H9 (cell line): ENCODE data around the gene ELFN2. TPM values are rescaled to one million over a fixed set of nuclear protein-coding genes. Genes with fewer than 3 reads are reported as not detected.

Experiments
- DNase-seq: peaks from one replicate; pipeline ENCODE4 v3.0.0-alpha.2; 2017
- H2AFZ ChIP-seq: one replicate; pipeline ENCODE4 v1.6.1; 2013; ENCODE audit warnings: mild to moderate bottlenecking, low read length, control low read depth, moderate library complexity
- H2AK5ac ChIP-seq: 2 replicates; pipeline ENCODE4 v1.6.1; 2013; ENCODE audit warnings: low read length, control low read depth, mixed read lengths; ENCODE audit not compliant: insufficient read length
- H2BK120ac ChIP-seq: one replicate; pipeline ENCODE4 v1.6.1; 2013; ENCODE audit warnings: low read depth, mild to moderate bottlenecking, low read length, control low read depth, inconsistent platforms; ENCODE audit not compliant: poor library complexity, severe bottlenecking
- H2BK12ac ChIP-seq: 2 replicates; pipeline ENCODE4 v1.6.1; 2013; ENCODE audit warnings: low read length, control low read depth, mixed read lengths, low read depth; ENCODE audit not compliant: insufficient read length
- H2BK15ac ChIP-seq: 2 replicates; pipeline ENCODE4 v1.6.1; 2013; ENCODE audit warnings: low read depth, low read length, control low read depth
- H2BK20ac ChIP-seq: one replicate; pipeline ENCODE4 v1.6.1; 2013; ENCODE audit warnings: low read depth, mild to moderate bottlenecking, low read length, control low read depth, inconsistent platforms; ENCODE audit not compliant: poor library complexity, severe bottlenecking
- H2BK5ac ChIP-seq: 2 replicates; pipeline ENCODE4 v1.6.1; 2013; ENCODE audit warnings: low read length, control low read depth, mixed read lengths; ENCODE audit not compliant: insufficient read length
- H3K14ac ChIP-seq: 2 replicates; pipeline ENCODE4 v1.6.1; 2013; ENCODE audit warnings: low read length, control low read depth; ENCODE audit not compliant: insufficient read depth
- H3K18ac ChIP-seq: 2 replicates; pipeline ENCODE4 v1.6.1; 2013; ENCODE audit warnings: low read depth, mild to moderate bottlenecking, mixed read lengths, low read length, control low read depth; ENCODE audit not compliant: insufficient read length
- H3K23ac ChIP-seq: 2 replicates; pipeline ENCODE4 v1.6.1; 2013; ENCODE audit warnings: low read length, control low read depth, mixed read lengths, low read depth; ENCODE audit not compliant: insufficient read length
- H3K23me2 ChIP-seq: 2 replicates; pipeline ENCODE4 v1.6.1; 2013; ENCODE audit warnings: low read depth, mild to moderate bottlenecking, mixed read lengths, low read length, control low read depth; ENCODE audit not compliant: insufficient read length, poor library complexity, severe bottlenecking
- H3K27ac ChIP-seq: 2 replicates; pipeline ENCODE4 v1.5.1; 2013; ENCODE audit warnings: low read length, control low read depth, mixed read lengths, low read depth; ENCODE audit not compliant: insufficient read length
- H3K27me3 ChIP-seq: 2 replicates; pipeline ENCODE4 v1.6.1; 2013; ENCODE audit warnings: low read length, control low read depth, inconsistent platforms; ENCODE audit not compliant: insufficient read depth
- H3K4ac ChIP-seq: 2 replicates; pipeline ENCODE4 v1.6.1; 2013; ENCODE audit warnings: low read depth, mild to moderate bottlenecking, control low read depth, inconsistent platforms, low read length, moderate library complexity
- H3K4me1 ChIP-seq: 2 replicates; pipeline ENCODE4 v1.6.1; 2013; ENCODE audit warnings: low read length, control low read depth, inconsistent platforms; ENCODE audit not compliant: insufficient read depth
- H3K4me2 ChIP-seq: 2 replicates; pipeline ENCODE4 v1.6.1; 2013; ENCODE audit warnings: low read length, control low read depth, mixed read lengths; ENCODE audit not compliant: insufficient read length, insufficient read depth
- H3K56ac ChIP-seq: 2 replicates; pipeline ENCODE4 v1.6.1; 2013; ENCODE audit warnings: low read depth, mild to moderate bottlenecking, mixed read lengths, low read length, control low read depth; ENCODE audit not compliant: insufficient read length
- H3K79me1 ChIP-seq: 2 replicates; pipeline ENCODE4 v1.6.1; 2013; ENCODE audit warnings: low read depth, mild to moderate bottlenecking, moderate library complexity, low read length, control low read depth, inconsistent platforms; ENCODE audit not compliant: insufficient read depth, poor library complexity, severe bottlenecking
- H3K79me2 ChIP-seq: 2 replicates; pipeline ENCODE4 v1.6.1; 2013; ENCODE audit warnings: low read length, control low read depth, inconsistent platforms; ENCODE audit not compliant: insufficient read depth
- H3K9ac ChIP-seq: 2 replicates; pipeline ENCODE4 v1.6.1; 2013; ENCODE audit warnings: low read length, control low read depth, mixed read lengths; ENCODE audit not compliant: insufficient read length; ENCODE audit errors: extremely low read depth
- H3K9me3 ChIP-seq: one replicate; pipeline ENCODE4 v1.6.1; 2013; ENCODE audit warnings: low read depth, low read length, inconsistent platforms; ENCODE audit not compliant: control insufficient read depth
- H3T11ph ChIP-seq: one replicate; pipeline ENCODE4 v1.6.1; 2013; ENCODE audit warnings: mild to moderate bottlenecking, low read length, control low read depth, inconsistent platforms
- H4K20me1 ChIP-seq: one replicate; pipeline ENCODE4 v1.6.1; 2013; ENCODE audit not compliant: control insufficient read depth, insufficient read length, insufficient read depth
- H4K5ac ChIP-seq: 2 replicates; pipeline ENCODE4 v1.6.1; 2013; ENCODE audit warnings: low read depth, mild to moderate bottlenecking, mixed read lengths, low read length, control low read depth; ENCODE audit not compliant: insufficient read length
- H4K8ac ChIP-seq: replicated peaks from 2 replicates; pipeline ENCODE4 v1.6.1; 2013; ENCODE audit warnings: low read length, control low read depth, mixed read lengths, low read depth; ENCODE audit not compliant: insufficient read length
- H4K91ac ChIP-seq: 2 replicates; pipeline ENCODE4 v1.6.1; 2013; ENCODE audit warnings: low read depth, mild to moderate bottlenecking, moderate library complexity, mixed read lengths, low read length, control low read depth; ENCODE audit not compliant: insufficient read length
- H3K27ac Mint-ChIP-seq, 3 experiments: 2 replicates in 2 of 3; 3 replicates in 1 of 3; pipeline ENCODE4 v1.8.0; 2020 to 2021; ENCODE audit warnings: mixed read lengths in 3 of 3, mild to moderate bottlenecking in 1 of 3, moderate library complexity in 1 of 3
- H3K27me3 Mint-ChIP-seq: 2 replicates; pipeline ENCODE4 v1.8.0; 2021; ENCODE audit warnings: low read depth, mild to moderate bottlenecking, moderate library complexity, mixed read lengths
- H3K36me3 Mint-ChIP-seq, 3 experiments: 2 replicates in 2 of 3; 3 replicates in 1 of 3; pipeline ENCODE4 v1.8.0; 2020 to 2021; ENCODE audit warnings: low read depth in 3 of 3, mixed read lengths in 3 of 3; ENCODE audit not compliant: insufficient read depth in 1 of 3
- H3K4me1 Mint-ChIP-seq, 2 experiments: 2 replicates each; pipeline ENCODE4 v1.8.0; 2020; ENCODE audit warnings: mixed read lengths in 2 of 2
- H3K4me3 Mint-ChIP-seq, 2 experiments: 2 replicates in 1 of 2; 3 replicates in 1 of 2; pipeline ENCODE4 v1.8.0; 2020 to 2021; ENCODE audit warnings: mild to moderate bottlenecking in 2 of 2, mixed read lengths in 2 of 2, moderate library complexity in 1 of 2
- H3K9me3 Mint-ChIP-seq, 2 experiments: 2 replicates in 1 of 2; 3 replicates in 1 of 2; pipeline ENCODE4 v1.8.0; 2020; ENCODE audit warnings: mild to moderate bottlenecking in 2 of 2, mixed read lengths in 2 of 2, moderate library complexity in 1 of 2
- WGBS: extraction: QIAGEN DNeasy Blood & Tissue Kit; methylation state at CpG from one replicate; pipeline ENCODE4 v1.1.7; 2013; ENCODE audit warnings: missing lambda C conversion rate, low lambda C conversion rate, mixed read lengths; ENCODE audit not compliant: insufficient read length; ENCODE audit errors: extremely low coverage; 5-methylcytosine and 5-hydroxymethylcytosine counted together
- total RNA-seq: library from RNA; stranded (reverse); gene quantifications from 2 replicates; pipeline ENCODE4 v1.2.1, GENCODE V29; 2021
- TF ChIP-seq, protein P1 (sequence below): fragments of 200-600 bp; sonication (generic); conservative IDR thresholded peaks from 3 replicates; pipeline ENCODE4 v1.8.0; 2021; ENCODE audit warnings: antibody characterized with exemption, mild to moderate bottlenecking

The ELFN2 gene
- total RNA-seq, 1 experiment from 2014 or later: 0.70 TPM

DNA sequence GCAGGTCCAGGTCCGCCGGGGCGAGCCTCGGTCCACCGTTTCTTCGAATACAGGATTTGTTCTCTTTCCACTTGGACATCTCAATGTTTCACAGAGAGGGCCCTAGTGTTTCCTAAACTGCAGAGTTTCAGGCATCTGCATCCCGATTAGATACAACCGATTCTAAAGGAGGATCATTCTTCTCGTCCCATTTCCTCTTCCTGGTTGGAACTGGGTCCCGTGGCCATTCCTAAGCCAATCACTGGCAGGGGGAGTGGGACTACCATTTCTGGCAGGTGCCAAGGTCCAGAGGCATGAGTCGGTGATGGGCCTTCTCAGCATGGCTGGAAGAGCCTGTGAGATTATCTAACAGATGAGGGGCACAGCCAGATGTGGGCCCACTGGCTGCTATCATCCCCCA, 68.9 kb downstream of the ELFN2 start:
- Histone ChIP-seq H3K9ac (no peak overlapping the region), H3K9me3 (no peaks in the 10 kb centered on the region), H2BK12ac (no peak overlapping the region), H4K8ac (no peak overlapping the region), H3K56ac (no peak overlapping the region), H2BK120ac (no peak overlapping the region), H3K23ac (no peak overlapping the region), H2BK5ac (no peak overlapping the region), H2AFZ (no peak overlapping the region), H3K18ac (no peak overlapping the region), H3K14ac (no peak overlapping the region), H4K5ac (no peak overlapping the region), H3K27me3 (no peaks in the 10 kb centered on the region), H2AK5ac (no peak overlapping the region), H4K91ac (no peak overlapping the region), H3K27ac (no peak overlapping the region), H3T11ph (no peak overlapping the region), H3K79me1 (no peaks in the 10 kb centered on the region), H2BK15ac (no peak overlapping the region), H3K4ac (no peak overlapping the region), H3K23me2 (no peaks in the 10 kb centered on the region), H4K20me1 (no peaks in the 10 kb centered on the region), H2BK20ac (no peak overlapping the region), H3K4me1 (no peaks in the 10 kb centered on the region), H3K79me2 (no peaks in the 10 kb centered on the region), H3K4me2 (no peak overlapping the region)
- peaks cover 47% of the 10 kb centered on the region for H3K27me3 Mint-ChIP-seq
- H3K9me3 Mint-ChIP-seq: no peaks in the 10 kb centered on the region
- TF ChIP-seq, protein P1, sequence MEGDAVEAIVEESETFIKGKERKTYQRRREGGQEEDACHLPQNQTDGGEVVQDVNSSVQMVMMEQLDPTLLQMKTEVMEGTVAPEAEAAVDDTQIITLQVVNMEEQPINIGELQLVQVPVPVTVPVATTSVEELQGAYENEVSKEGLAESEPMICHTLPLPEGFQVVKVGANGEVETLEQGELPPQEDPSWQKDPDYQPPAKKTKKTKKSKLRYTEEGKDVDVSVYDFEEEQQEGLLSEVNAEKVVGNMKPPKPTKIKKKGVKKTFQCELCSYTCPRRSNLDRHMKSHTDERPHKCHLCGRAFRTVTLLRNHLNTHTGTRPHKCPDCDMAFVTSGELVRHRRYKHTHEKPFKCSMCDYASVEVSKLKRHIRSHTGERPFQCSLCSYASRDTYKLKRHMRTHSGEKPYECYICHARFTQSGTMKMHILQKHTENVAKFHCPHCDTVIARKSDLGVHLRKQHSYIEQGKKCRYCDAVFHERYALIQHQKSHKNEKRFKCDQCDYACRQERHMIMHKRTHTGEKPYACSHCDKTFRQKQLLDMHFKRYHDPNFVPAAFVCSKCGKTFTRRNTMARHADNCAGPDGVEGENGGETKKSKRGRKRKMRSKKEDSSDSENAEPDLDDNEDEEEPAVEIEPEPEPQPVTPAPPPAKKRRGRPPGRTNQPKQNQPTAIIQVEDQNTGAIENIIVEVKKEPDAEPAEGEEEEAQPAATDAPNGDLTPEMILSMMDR: no peak
- peaks cover 14 to 35% of the 10 kb centered on the region in 2 experiments for H3K4me1 Mint-ChIP-seq
- H3K4me3 Mint-ChIP-seq: no peak overlapping the region
- no peak overlapping the region for H3K27ac Mint-ChIP-seq
- DNase-seq: no peak
- WGBS: no CpG with 5 or more reads among the region's 11 CpGs
- no peaks in the 10 kb centered on the region; a peak in 1 of 7 replicates for H3K36me3 Mint-ChIP-seq
